Endothelial cell of umbilical vein (primary cell): ENCODE data around the gene TAMM41. TPM values are rescaled to one million over a fixed set of nuclear protein-coding genes. Genes with fewer than 3 reads are reported as not detected.

Experiments
- BruUV-seq: library from RNA; stranded (reverse); fragments of 400-500 nt; replicated peaks from 2 replicates; lab custom pipeline; 2021; lab: Mats Ljungman, UMichigan
- CTCF ChIA-PET: fragments of 300-600, 350-600 bp; sonication (Branson Sonifier 250); formaldehyde crosslinking; loops from one replicate; lab custom pipeline; 2021; ENCODE audit warnings: antibody characterized with exemption, inconsistent platforms; lab: Charles Lee
- POLR2A ChIA-PET: fragments of 300-600, 350-600 bp; sonication (Branson Sonifier 250); formaldehyde crosslinking; loops from one replicate; lab custom pipeline; 2021; ENCODE audit warnings: antibody characterized with exemption, inconsistent platforms; lab: Charles Lee
- DNase-seq: peaks from one replicate; pipeline ENCODE4 v3.0.0-alpha.2; 2011; ENCODE audit warnings: low read depth, low spot score
- FAIRE-seq: peaks from 2 replicates; lab custom pipeline; 2011; peaks lifted over from hg19 to GRCh38; lab: Jason Lieb, UNC
- H2AFZ ChIP-seq: 2 replicates; pipeline ENCODE4 v1.6.0; 2012; ENCODE audit warnings: low read depth, low read length, control low read depth, inconsistent platforms
- H3K27ac ChIP-seq: 2 replicates; pipeline ENCODE4 v1.5.1; 2011; ENCODE audit warnings: low read depth, mild to moderate bottlenecking, control low read depth, low read length, moderate library complexity; ENCODE audit not compliant: insufficient read depth
- H3K27me3 ChIP-seq, 2 experiments: 2 replicates each; pipeline versions ENCODE4 v1.6.0 to v1.6.1; 2011; ENCODE audit warnings: low read length in 2 of 2, mixed read lengths in 1 of 2; ENCODE audit not compliant: control insufficient read depth in 2 of 2, insufficient read depth in 2 of 2
- H3K36me3 ChIP-seq, 2 experiments: 2 replicates in 1 of 2; 3 replicates in 1 of 2; pipeline ENCODE4 v1.5.1; 2011; ENCODE audit warnings: low read length in 2 of 2, mild to moderate bottlenecking in 1 of 2, moderate library complexity in 1 of 2; ENCODE audit not compliant: control insufficient read depth in 2 of 2, insufficient read depth in 2 of 2; ENCODE audit errors: extremely low read depth in 1 of 2
- H3K4me1 ChIP-seq: 3 replicates; pipeline ENCODE4 v1.5.1; 2011; ENCODE audit warnings: mild to moderate bottlenecking, low read length; ENCODE audit not compliant: control insufficient read depth, insufficient read depth; ENCODE audit errors: extremely low read depth
- H3K4me2 ChIP-seq: 2 replicates; pipeline ENCODE4 v1.6.1; 2011; ENCODE audit warnings: low read length, control low read depth, mixed read lengths; ENCODE audit not compliant: insufficient read depth
- H3K4me3 ChIP-seq, 3 experiments: fragments of 200-600 bp in 1 of 3; sonication (generic), shearing (Covaris generic) in 1 of 3; replicated peaks in 1 of 3; 2 replicates each; pipeline ENCODE4 v1.5.1; 2011 to 2016; ENCODE audit warnings: control low read depth in 3 of 3, low read length in 3 of 3, mild to moderate bottlenecking in 2 of 3, inconsistent platforms in 1 of 3, low read depth in 1 of 3, moderate library complexity in 1 of 3; ENCODE audit not compliant: insufficient read depth in 1 of 3
- H3K79me2 ChIP-seq: 2 replicates; pipeline ENCODE4 v1.6.0; 2012; ENCODE audit warnings: low read length, inconsistent platforms; ENCODE audit not compliant: control insufficient read depth, insufficient read depth
- H3K9ac ChIP-seq: replicated peaks from 2 replicates; pipeline ENCODE3; 2011; ENCODE audit warnings: low read length, control low read depth; ENCODE audit not compliant: insufficient read depth; ENCODE audit errors: extremely low read depth
- H3K9me1 ChIP-seq: replicated peaks from 3 replicates; pipeline ENCODE4 v1.6.0; 2011; ENCODE audit warnings: mild to moderate bottlenecking, low read length; ENCODE audit not compliant: control insufficient read depth, insufficient read depth; ENCODE audit errors: extremely low read depth
- H3K9me3 ChIP-seq: replicated peaks from 2 replicates; pipeline ENCODE4 v1.5.1; 2012; ENCODE audit warnings: low read length, inconsistent platforms; ENCODE audit not compliant: control insufficient read depth, insufficient read depth
- H4K20me1 ChIP-seq: replicated peaks from 2 replicates; pipeline ENCODE3; 2011; ENCODE audit warnings: mild to moderate bottlenecking, low read length; ENCODE audit not compliant: control insufficient read depth, insufficient read depth; ENCODE audit errors: extremely low read depth
- CTCF ChIP-seq, 2 donors: IDR thresholded peaks; 1 replicate in 1 of 2; 2 replicates in 1 of 2; pipeline ENCODE4 v1.5.1; 2011; ENCODE audit warnings: low read length in 2 of 2, mild to moderate bottlenecking in 2 of 2, moderate library complexity in 2 of 2, control low read depth in 1 of 2, inconsistent platforms in 1 of 2, low read depth in 1 of 2; ENCODE audit not compliant: insufficient read depth in 1 of 2; ENCODE audit errors: extremely low read depth in 1 of 2
- EZH2 ChIP-seq: IDR thresholded peaks from 2 replicates; pipeline ENCODE4 v1.6.1; 2012; ENCODE audit warnings: borderline replicate concordance, low read depth, mild to moderate bottlenecking, moderate library complexity, low read length, inconsistent platforms; ENCODE audit not compliant: severe bottlenecking
- FOS ChIP-seq: IDR thresholded peaks from 2 replicates; pipeline ENCODE4 v1.6.1; 2011; ENCODE audit warnings: mild to moderate bottlenecking, low read length, moderate library complexity, borderline replicate concordance; ENCODE audit not compliant: insufficient read depth
- GATA2 ChIP-seq: IDR thresholded peaks from 2 replicates; pipeline ENCODE4 v1.7.0; 2011; ENCODE audit warnings: low read depth, mild to moderate bottlenecking, moderate library complexity, mixed read lengths, low read length; ENCODE audit not compliant: insufficient read length, insufficient read depth
- JUN ChIP-seq: IDR thresholded peaks from 2 replicates; pipeline ENCODE4 v1.6.1; 2011; ENCODE audit warnings: borderline replicate concordance, low read depth; ENCODE audit not compliant: insufficient read length, insufficient read depth
- MAX ChIP-seq: IDR thresholded peaks from 2 replicates; pipeline ENCODE4 v1.6.1; 2011; ENCODE audit not compliant: insufficient read depth, insufficient read length
- MYC ChIP-seq: IDR thresholded peaks from one replicate; pipeline ENCODE4 v1.6.1; 2011; ENCODE audit warnings: mild to moderate bottlenecking, low read depth, low read length
- POLR2A ChIP-seq: IDR thresholded peaks from 2 replicates; pipeline ENCODE4 v1.6.1; 2012; ENCODE audit warnings: low read depth, mild to moderate bottlenecking, control low read depth, low read length
- POLR2AphosphoS5 ChIP-seq: IDR thresholded peaks from 2 replicates; pipeline ENCODE4 v1.6.1; 2012; ENCODE audit warnings: low read depth, mild to moderate bottlenecking, control low read depth, low read length, moderate library complexity; ENCODE audit not compliant: insufficient read depth
- dilution Hi-C: fragments of 300-500 bp; cut with MboI; formaldehyde crosslinking; loops from one replicate; pipeline ENCODE4 v1.15.0; 2019; ENCODE audit warnings: low sequenced_read_pairs; ENCODE audit not compliant: extremely low pct_ligation_motif_present
- intact Hi-C: fragments of 100-400 bp; cut with micrococcal nuclease; formaldehyde crosslinking; loops from one replicate; pipeline ENCODE4 v1.10.0; 2022
- polyA plus RNA-seq, 4 experiments: library from polyadenylated mRNA; depleted of rRNA in 3 of 4; stranded (reverse) in 3 of 4; unstranded in 1 of 4; fragments of >200 nt; gene quantifications; 2 replicates each; pipeline versions ENCODE4 v1.2.1 to v1.2.3, GENCODE V29; 2011 to 2012; ENCODE audit warnings: missing spikeins in 1 of 4
- total RNA-seq: library from RNA; stranded (reverse); gene quantifications from 2 replicates; pipeline ENCODE4 v1.2.3, GENCODE V29; 2021

TAMM41 gene
- total and polyA plus RNA-seq, 2 donors (not counting 3 experiments of a cell fraction or from before 2014, with no cell fraction given): 12.6 to 29.7 TPM

- POLR2A ChIA-PET: no interaction called here
- no TSS peak for BruUV-seq
- no peaks in the 10 kb centered on the region for H3K9me1 ChIP-seq
- H3K9me3 ChIP-seq: no peaks in the 10 kb centered on the region
- no peaks in the 10 kb centered on the region for H3K27me3 ChIP-seq
- peaks cover 8 to 13% of the 10 kb centered on the region in 2 experiments for H3K36me3 ChIP-seq
- CTCF ChIA-PET: interaction anchor here (0.9 to 2.1 kb wide), 3 partner anchors 10 to 446 kb away, joined by 3 to 8 read pairs (median 5); no protein-coding TSS in a partner anchor
- H3K4me3 ChIP-seq: no peak overlapping the region
- dilution Hi-C loops: no loop called here
- no peak for DNase-seq
- H3K27ac ChIP-seq: no peak overlapping the region
- no peaks in the 10 kb centered on the region for H4K20me1 ChIP-seq
- H3K79me2 ChIP-seq: no peaks in the 10 kb centered on the region
- intact Hi-C loops: no loop called here
- no peak overlapping the region for H3K4me2 ChIP-seq
- H3K4me1 ChIP-seq: peaks cover 7% of the 10 kb centered on the region
- H3K9ac ChIP-seq: no peak overlapping the region
- TF ChIP-seq POLR2AphosphoS5: no peak
- TF ChIP-seq CTCF (IDR thresholded peaks at IDR 0.05; ENCODE audit: extremely low read depth in 1 of 2, insufficient read depth in 1 of 2, low read depth in 1 of 2, low read length in 2 of 2): no peak
- no peak for TF ChIP-seq POLR2A
- TF ChIP-seq JUN: no peak
- no peak for TF ChIP-seq GATA2
- TF ChIP-seq EZH2: no peak
- no peak for TF ChIP-seq MYC
- no peak for TF ChIP-seq MAX
- no peak for TF ChIP-seq FOS
- FAIRE-seq: no peak
- no peak overlapping the region for H2AFZ ChIP-seq
These were observed 21.4 kb downstream of the TAMM41 start for GRCh38 chr3:11825301-11825700.
